ENCODE measurements around the gene APCDD1.
A peak's percentile ranks its signal among the peaks of the same experiment; 100 is the strongest.
"Not testable (repeated sequence)": the region's sequence is repeated elsewhere in the genome, so short reads cannot be mapped to it uniquely, and the experiment has no call there.

APCDD1 gene

GRCh38 chr18:10490401-10491165 lies 36.1 kb downstream of the APCDD1 start:
- DNase-seq (ENCODE audit: low read depth): peak; percentile 23

GRCh38 chr18:10495936-10496335 lies 41.5 kb downstream of the APCDD1 start:
- no peak for DNase-seq (ENCODE audit: low read depth)

- DNase-seq (ENCODE audit: low read depth): no peak
Observed at GRCh38 chr18:10497206-10497749, 42.8 kb downstream of the APCDD1 start.

GRCh38 chr18:10499230-10499629 lies 44.8 kb downstream of the APCDD1 start:
- DNase-seq (ENCODE audit: low read depth): no peak

GRCh38 chr18:10500038-10500437 lies 45.6 kb downstream of the APCDD1 start:
- DNase-seq (ENCODE audit: low read depth): no peak

- DNase-seq (ENCODE audit: low read depth): no peak
Observed at GRCh38 chr18:10504723-10505122, 50.3 kb downstream of the APCDD1 start.

- not testable (repeated sequence) for DNase-seq (ENCODE audit: low read depth)
Observed at GRCh38 chr18:10505892-10506291, 51.5 kb downstream of the APCDD1 start.

GRCh38 chr18:10508591-10508990 lies 54.2 kb downstream of the APCDD1 start:
- no peak for DNase-seq (ENCODE audit: low read depth)

- no peak for DNase-seq (ENCODE audit: low read depth)
Observed at GRCh38 chr18:10511236-10511635, 56.8 kb downstream of the APCDD1 start.

- DNase-seq (ENCODE audit: low read depth): no peak
Observed at GRCh38 chr18:10514082-10514481, 59.6 kb downstream of the APCDD1 start.

- DNase-seq (ENCODE audit: low read depth): no peak
Observed at GRCh38 chr18:10514601-10515000, 60.2 kb downstream of the APCDD1 start.

- DNase-seq (ENCODE audit: low read depth): no peak
Observed at GRCh38 chr18:10515456-10515855, 61.0 kb downstream of the APCDD1 start.

- DNase-seq (ENCODE audit: low read depth): no peak
Observed at GRCh38 chr18:10516078-10516477, 61.6 kb downstream of the APCDD1 start.

- no peak for DNase-seq (ENCODE audit: low read depth)
Observed at GRCh38 chr18:10518595-10519255, 64.3 kb downstream of the APCDD1 start.

- no peak for DNase-seq (ENCODE audit: low read depth)
Observed at GRCh38 chr18:10519366-10519765, 64.9 kb downstream of the APCDD1 start.

GRCh38 chr18:10519999-10520935 lies 65.8 kb downstream of the APCDD1 start:
- peak; percentile 37 for DNase-seq (ENCODE audit: low read depth)

GRCh38 chr18:10521566-10521965 lies 67.1 kb downstream of the APCDD1 start:
- no peak for DNase-seq (ENCODE audit: low read depth)

GRCh38 chr18:10522574-10522973 lies 68.1 kb downstream of the APCDD1 start:
- DNase-seq (ENCODE audit: low read depth): no peak

- DNase-seq (ENCODE audit: low read depth): no peak
Observed at GRCh38 chr18:10523544-10523943, 69.1 kb downstream of the APCDD1 start.

GRCh38 chr18:10524507-10525370 lies 70.3 kb downstream of the APCDD1 start:
- DNase-seq (ENCODE audit: low read depth): no peak

GRCh38 chr18:10525371-10525691 lies 70.9 kb downstream of the APCDD1 start:
- no peak for DNase-seq (ENCODE audit: low read depth)

Data from stimulated activated CD4-positive, alpha-beta T cell treated with anti-CD3 and anti-CD28 coated beads, Interleukin-2, amount 100 ng/mL, for 4 hours (primary cell).